K562 (cell line): ENCODE measurements around the gene ADAM15. TPM values are rescaled to one million over a fixed set of nuclear protein-coding genes. Genes with fewer than 3 reads are reported as not detected.

Experiments
- C11orf30 ChIP-seq: fragments of 450-650 bp; IDR thresholded peaks from 2 replicates; pipeline ENCODE4 v1.6.1; 2016; ENCODE audit warnings: low read depth, mild to moderate bottlenecking
- E2F5 ChIP-seq: sonication (generic); formaldehyde crosslinking; IDR thresholded peaks from 2 replicates; pipeline ENCODE4 v1.8.0; 2022; ENCODE audit warnings: mild to moderate bottlenecking, missing genetic modification reagents
- FOXK1 ChIP-seq: sonication (generic); formaldehyde crosslinking; IDR thresholded peaks from 2 replicates; pipeline ENCODE4 v1.8.0; 2022; ENCODE audit warnings: missing genetic modification reagents, mild to moderate bottlenecking, borderline replicate concordance
- FUS ChIP-seq: fragments of 200-400 bp; formaldehyde crosslinking; optimal IDR thresholded peaks from 2 replicates; pipeline ENCODE3; 2017; ENCODE audit warnings: low read depth, low read length
- HDAC1 ChIP-seq, 2 experiments: fragments of 450-650 bp; IDR thresholded peaks; 2 replicates each; pipeline ENCODE4 v1.6.1; 2016 to 2017; ENCODE audit warnings: inconsistent platforms in 1 of 2, mild to moderate bottlenecking in 1 of 2, moderate library complexity in 1 of 2
- JUND ChIP-seq, 2 experiments: IDR thresholded peaks; 2 replicates in 1 of 2; 3 replicates in 1 of 2; pipeline ENCODE4 v1.6.1; 2011; ENCODE audit warnings: borderline replicate concordance in 2 of 2, low read depth in 2 of 2, low read length in 2 of 2, improper control_type of control experiment in 1 of 2, missing biosample characterization in 1 of 2, missing genetic modification characterization in 1 of 2, missing genetic modification reagents in 1 of 2
- LCOR ChIP-seq: sonication (generic); formaldehyde crosslinking; IDR thresholded peaks from 2 replicates; pipeline ENCODE4 v1.8.0; 2022; ENCODE audit warnings: mild to moderate bottlenecking, missing genetic modification reagents
- MAZ ChIP-seq, 2 experiments: fragments of 450-650 bp in 1 of 2; sonication (generic) in 1 of 2; formaldehyde crosslinking; IDR thresholded peaks in 1 of 2; conservative IDR thresholded peaks in 1 of 2; 2 replicates each; pipeline versions ENCODE4 v1.4.0 to v1.5.0; 2020; ENCODE audit warnings: mild to moderate bottlenecking in 1 of 2, missing genetic modification reagents in 1 of 2
- NONO ChIP-seq, 2 experiments: fragments of 200-400 bp in 1 of 2; fragments of 450-650 bp in 1 of 2; formaldehyde crosslinking in 1 of 2; IDR thresholded peaks; 2 replicates each; pipeline ENCODE4 v1.6.1; 2017; ENCODE audit warnings: low read depth in 2 of 2, mild to moderate bottlenecking in 2 of 2, moderate library complexity in 2 of 2, low read length in 1 of 2
- OTX1 ChIP-seq: fragments of 450-650 bp; formaldehyde crosslinking; IDR thresholded peaks from 2 replicates; pipeline ENCODE4 v1.4.0; 2022; ENCODE audit warnings: mild to moderate bottlenecking
- SMARCE1 ChIP-seq: fragments of 450-650 bp; IDR thresholded peaks from 2 replicates; pipeline ENCODE4 v1.7.1; 2016; ENCODE audit warnings: mild to moderate bottlenecking
- SNIP1 ChIP-seq: fragments of 450-650 bp; IDR thresholded peaks from 2 replicates; pipeline ENCODE4 v1.7.1; 2017; ENCODE audit warnings: low read depth, mild to moderate bottlenecking
- TCF15 ChIP-seq: fragments of 250-450 bp; sonication (Bioruptor Pico); IDR thresholded peaks from 2 replicates; pipeline ENCODE4 v1.8.0; 2022; ENCODE audit warnings: moderate library complexity, mild to moderate bottlenecking, inconsistent platforms
- ZBTB11 ChIP-seq, 3 experiments: fragments of 200-800 bp in 1 of 3; fragments of 250-450 bp in 1 of 3; fragments of 450-650 bp in 1 of 3; sonication (Bioruptor Pico) in 1 of 3; sonication (Bioruptor generic) in 1 of 3; formaldehyde crosslinking in 1 of 3; IDR thresholded peaks; 2 replicates each; pipeline versions ENCODE4 v1.6.1 to v1.8.0; 2016 to 2022; ENCODE audit warnings: mild to moderate bottlenecking in 2 of 3, missing genetic modification characterization in 2 of 3, missing compliant biosample characterization in 1 of 3, moderate library complexity in 1 of 3
- ZBTB26 ChIP-seq: fragments of 450-650 bp; formaldehyde crosslinking; IDR thresholded peaks from 2 replicates; pipeline ENCODE4 v1.4.0; 2022; ENCODE audit warnings: missing genetic modification characterization
- ZKSCAN8 ChIP-seq: fragments of 200-800 bp; sonication (Bioruptor generic); IDR thresholded peaks from 2 replicates; pipeline ENCODE4 v1.6.1; 2016; ENCODE audit warnings: missing genetic modification characterization, missing compliant biosample characterization
- ZNF143 ChIP-seq: sonication (generic); formaldehyde crosslinking; IDR thresholded peaks from 2 replicates; pipeline ENCODE4 v1.9.0; 2022; ENCODE audit warnings: mild to moderate bottlenecking, missing genetic modification reagents
- ZNF79 ChIP-seq: fragments of 250-450 bp; sonication (Bioruptor Pico); IDR thresholded peaks from 2 replicates; pipeline ENCODE4 v1.4.0; 2020; ENCODE audit warnings: low read depth, mild to moderate bottlenecking, moderate library complexity
- ZSCAN32 ChIP-seq: fragments of 450-650 bp; formaldehyde crosslinking; IDR thresholded peaks from 2 replicates; pipeline ENCODE4 v1.4.0; 2020; ENCODE audit warnings: mild to moderate bottlenecking, moderate library complexity
- polyA plus RNA-seq, 8 experiments: library from polyadenylated mRNA; depleted of rRNA in 4 of 8; stranded (reverse) in 5 of 8; unstranded in 3 of 8; fragments of >200 nt; fragmentation: Nextera tagmentation in 2 of 8; fragmentation: Illumina TruSeq in 1 of 8; extraction: Ambion mirVana in 2 of 8; extraction: Trizol in 1 of 8; gene quantifications; 2 replicates each; pipeline versions ENCODE4 v1.2.1 to v1.2.3, GENCODE V29; 2011 to 2014; ENCODE audit warnings: inconsistent platforms in 1 of 8, missing spikeins in 1 of 8
- total RNA-seq, 7 experiments: library from RNA; depleted of rRNA in 6 of 7; stranded (reverse); fragments of >200 nt in 6 of 7; fragmentation: Illumina TruSeq in 2 of 7; extraction: Trizol in 2 of 7; gene quantifications; 2 replicates each; pipeline versions ENCODE4 v1.2.1 to v1.2.3, GENCODE V29; 2011 to 2021; ENCODE audit warnings: low replicate concordance in 1 of 7

The ADAM15 gene
- total and polyA plus RNA-seq, 9 of the 15 experiments (the other 6 are each of a cell fraction or from before 2014, with no cell fraction given): 0.69 to 72.3 (median 32.8) TPM

GRCh38 chr1:155064111-155064831 lies 13.2 kb downstream of the ADAM15 start (continued):
- TF ChIP-seq ZBTB26: no peak
- no peak for TF ChIP-seq E2F5 (CRISPR knock-in tag)
- TF ChIP-seq ZBTB11 (CRISPR knock-in tag; IDR thresholded peaks at IDR 0.05): 0 out of 6 replicates have a peak, but pooled peaks of 1 of the 3 experiments have one; percentile 14
- TF ChIP-seq TCF15 (CRISPR knock-in tag): no peak
- peak; percentile 2 to 18; a peak in 1 of 4 replicates for TF ChIP-seq MAZ (CRISPR knock-in tag; conservative IDR thresholded peaks at IDR 0.05 in 1 of 2, IDR thresholded peaks at IDR 0.05 in 1 of 2)
- no peak for TF ChIP-seq LCOR
- no peak for TF ChIP-seq NONO (IDR thresholded peaks at IDR 0.05; ENCODE audit: low read depth in 2 of 2, low read length in 1 of 2)
- no peak for TF ChIP-seq SMARCE1
- TF ChIP-seq ZNF79 (CRISPR knock-in tag): no peak
- TF ChIP-seq HDAC1 (IDR thresholded peaks at IDR 0.05): peak; percentile 58 to 83; a peak in 3 of 4 replicates
- no peak for TF ChIP-seq ZSCAN32 (CRISPR knock-in tag)
- no peak for TF ChIP-seq SNIP1
- no peak for TF ChIP-seq C11orf30
- no peak for TF ChIP-seq ZKSCAN8 (CRISPR knock-in tag)
- TF ChIP-seq OTX1 (CRISPR knock-in tag): no peak
- TF ChIP-seq ZNF143: no peak
- no peak for TF ChIP-seq FUS
- no peak for TF ChIP-seq FOXK1 (CRISPR knock-in tag)
- no peak for TF ChIP-seq JUND (IDR thresholded peaks at IDR 0.05; ENCODE audit: borderline replicate concordance, low read depth, low read length)
- no peak for TF ChIP-seq JUND (tag; IDR thresholded peaks at IDR 0.05; ENCODE audit: borderline replicate concordance, low read depth, low read length)
